H54 (cell line): ENCODE data around the gene TMEM223.
"Not testable (repeated sequence)": the region's sequence is repeated elsewhere in the genome, so short reads cannot be mapped to it uniquely, and the experiment has no call there.

ENCODE experiments used
- DNase-seq: peaks from one replicate; pipeline ENCODE4 v3.0.0; 2011; ENCODE audit warnings: low spot score, mixed read lengths; ENCODE audit not compliant: insufficient read length
- FAIRE-seq: peaks from 3 replicates; lab custom pipeline; 2011; peaks lifted over from hg19 to GRCh38; lab: Jason Lieb, UNC
- POLR2A ChIP-seq: IDR thresholded peaks from 2 replicates; pipeline ENCODE4 v1.6.1; 2011; ENCODE audit warnings: low read depth, mild to moderate bottlenecking, low read length

TMEM223 gene, protein sequence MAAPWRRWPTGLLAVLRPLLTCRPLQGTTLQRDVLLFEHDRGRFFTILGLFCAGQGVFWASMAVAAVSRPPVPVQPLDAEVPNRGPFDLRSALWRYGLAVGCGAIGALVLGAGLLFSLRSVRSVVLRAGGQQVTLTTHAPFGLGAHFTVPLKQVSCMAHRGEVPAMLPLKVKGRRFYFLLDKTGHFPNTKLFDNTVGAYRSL

DNA sequence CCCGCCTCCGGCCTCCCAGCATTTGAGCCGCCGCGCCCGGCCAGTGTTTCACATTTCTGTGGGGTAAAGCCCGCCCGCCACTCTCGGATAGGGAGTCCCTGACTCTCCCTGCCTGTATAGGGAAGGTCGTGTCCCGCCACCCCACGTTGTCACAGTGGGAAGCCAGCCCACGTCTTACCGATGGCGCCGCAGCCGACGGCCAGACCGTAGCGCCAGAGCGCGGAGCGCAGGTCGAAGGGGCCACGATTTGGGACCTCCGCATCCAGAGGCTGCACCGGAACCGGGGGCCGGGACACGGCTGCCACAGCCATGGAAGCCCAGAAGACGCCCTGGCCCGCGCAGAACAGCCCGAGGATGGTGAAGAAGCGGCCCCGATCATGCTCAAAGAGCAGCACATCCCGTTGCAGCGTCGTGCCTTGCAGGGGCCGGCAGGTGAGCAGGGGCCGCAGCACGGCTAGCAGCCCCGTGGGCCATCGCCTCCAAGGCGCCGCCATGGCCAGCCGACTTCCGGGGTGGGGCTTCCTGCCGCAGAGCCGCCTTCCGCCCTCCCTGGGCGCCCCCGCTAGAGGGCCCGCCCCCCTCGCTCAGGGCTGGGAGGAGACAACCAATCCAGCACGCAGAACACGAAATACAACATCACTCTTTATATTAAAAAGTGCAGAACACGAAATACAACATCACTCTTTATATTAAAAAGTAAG is at the start of gene TMEM223:
Gene TMEM223 (minus strand): TSS at position 506 of the 701 bp plus-strand sequence. CDS start 12 bp downstream, at position 494.
- peak; percentile 96 for TF ChIP-seq POLR2A
- DNase-seq, result peak; percentile 75
- no peak for FAIRE-seq

GRCh38 chr11:62840721-62841360 is 49.0 kb upstream of the TMEM223 start:
- DNase-seq, FAIRE-seq: not testable (repeated sequence)
- peak; percentile 60 for TF ChIP-seq POLR2A

- DNase-seq (peak; percentile 71), FAIRE-seq (no peak)
- TF ChIP-seq POLR2A, result peak; percentile 95
Measured at GRCh38 chr11:62839050-62839945, 47.5 kb upstream of the TMEM223 start, which contains the start of gene WDR74. Gene WDR74 (minus strand): TSS chr11:62839590. CDS start chr11:62839570, 20 bp downstream.

DNA sequence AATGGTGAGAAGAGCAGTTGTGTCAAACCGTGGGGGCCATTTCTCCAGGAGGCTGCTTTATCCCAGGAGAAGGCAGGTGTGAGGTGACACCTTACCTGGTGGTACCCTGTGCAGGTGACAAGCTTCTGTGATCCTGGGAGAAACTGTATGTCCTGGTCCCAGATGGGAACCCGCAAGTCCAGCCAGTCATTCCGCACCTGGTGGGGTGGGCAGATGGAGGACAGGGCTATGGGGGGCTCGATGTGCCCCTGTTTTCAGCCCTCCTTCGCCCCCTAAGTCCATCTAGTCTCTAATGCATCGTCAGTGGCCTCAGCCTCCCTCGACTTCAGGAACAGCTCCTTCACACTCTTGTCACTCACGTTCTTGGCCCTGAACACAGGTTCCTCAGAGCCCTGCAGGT is 43.5 kb upstream of the TMEM223 start:
- FAIRE-seq (no peak), DNase-seq (no peak)
- TF ChIP-seq POLR2A, result no peak

GRCh38 chr11:62832336-62833234 is 40.8 kb upstream of the TMEM223 start, which contains the start of gene TEX54:
Gene TEX54 (minus strand): TSS chr11:62832841.
- no peak for FAIRE-seq

GRCh38 chr11:62831520-62832335 is 39.9 kb upstream of the TMEM223 start, which contains the start of gene STX5:
Gene STX5 (minus strand): TSS chr11:62832051. CDS start chr11:62831243, 808 bp downstream.
- TF ChIP-seq POLR2A, result peak; percentile 68
- FAIRE-seq (no peak), DNase-seq (peak; percentile 84)

More at GRCh38 chr11:62832336-62833234, 40.8 kb upstream of the TMEM223 start, which contains the start of gene TEX54:
- no peak for TF ChIP-seq POLR2A
- DNase-seq, result peak; percentile 33

DNA sequence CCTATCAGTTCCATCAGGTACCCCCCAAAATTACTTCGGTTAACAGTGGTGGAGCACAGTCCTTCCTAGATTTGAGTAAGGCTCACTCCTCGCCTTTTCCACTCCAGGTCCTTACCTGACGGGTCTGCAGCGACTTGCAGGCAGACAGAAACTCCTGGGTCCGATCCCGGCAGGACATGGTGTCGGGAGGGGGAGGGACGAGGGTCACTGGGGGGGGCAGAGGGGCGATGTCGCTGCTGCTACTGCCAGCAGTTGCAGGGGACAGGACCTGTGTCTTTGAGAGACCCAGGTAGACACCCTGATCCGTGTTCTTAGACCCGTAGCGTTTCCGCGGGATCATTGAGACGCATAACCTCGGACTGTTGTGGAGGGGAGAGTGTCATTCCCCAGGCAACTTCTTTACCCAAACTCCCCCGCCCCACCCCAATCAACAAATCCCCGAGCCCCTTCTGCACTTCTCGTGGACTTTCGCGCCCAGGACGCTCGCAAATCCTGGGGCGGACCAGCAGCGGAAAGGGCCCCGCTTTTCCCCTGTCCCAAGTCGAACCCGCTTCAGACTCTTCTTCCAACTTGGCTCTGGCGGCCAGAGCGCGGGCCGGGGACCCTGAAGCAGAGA is 39.2 kb upstream of the TMEM223 start:
- TF ChIP-seq POLR2A, result no peak
- FAIRE-seq (no peak), DNase-seq (peak; percentile 26)

- FAIRE-seq, DNase-seq: not testable (repeated sequence)
Measured at GRCh38 chr11:62828130-62828529, 36.3 kb upstream of the TMEM223 start.

DNA sequence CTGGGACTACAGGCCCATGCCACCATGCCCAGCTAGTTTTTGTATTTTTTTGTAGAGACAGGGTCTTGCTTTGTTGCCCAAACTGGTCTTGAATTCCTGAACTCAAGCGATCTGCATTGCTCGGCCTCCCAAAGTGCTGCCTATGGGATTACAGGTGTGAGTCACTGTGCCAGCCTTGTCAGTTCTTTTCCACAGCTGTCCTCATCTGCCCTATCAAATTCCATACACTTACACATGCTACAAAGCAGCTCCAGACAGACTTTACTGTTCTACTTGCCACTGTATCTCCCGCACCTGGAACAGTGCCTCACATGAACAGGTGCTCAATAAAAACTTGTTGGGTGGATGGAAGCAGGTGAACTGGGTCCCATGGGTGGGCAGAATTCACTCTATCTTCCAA is 31.9 kb upstream of the TMEM223 start:
- TF ChIP-seq POLR2A, result no peak
- DNase-seq, result no peak
- no peak for FAIRE-seq

GRCh38 chr11:62817129-62817528 is 25.3 kb upstream of the TMEM223 start:
- FAIRE-seq (no peak), DNase-seq (no peak)
- TF ChIP-seq POLR2A, result no peak

DNA sequence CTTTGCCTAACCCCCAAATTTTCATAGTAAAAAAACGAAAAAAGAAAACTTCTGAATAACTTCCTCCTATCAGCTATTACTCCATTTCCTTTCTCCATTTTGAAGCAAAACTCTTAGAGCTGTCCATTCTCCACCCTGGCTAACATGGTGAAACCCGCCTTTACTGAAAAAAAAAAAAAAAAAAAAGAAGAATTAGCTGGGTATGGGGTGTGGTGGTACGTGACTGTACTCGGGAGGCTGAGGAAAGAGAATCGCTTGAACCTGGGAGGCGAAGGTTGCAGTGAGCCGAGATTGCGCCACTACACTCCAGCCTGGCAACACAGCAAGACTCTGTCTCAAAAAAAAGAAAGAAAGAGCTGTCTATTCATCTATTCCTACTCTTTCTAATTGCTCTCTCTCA is 24.8 kb upstream of the TMEM223 start:
- no peak for TF ChIP-seq POLR2A
- no peak for DNase-seq
- FAIRE-seq, result no peak
